COR-L47 (cell line): ENCODE results near the gene ENPP6.
"Not testable (repeated sequence)": the region's sequence is repeated elsewhere in the genome, so short reads cannot be mapped to it uniquely, and the experiment has no call there.

ENCODE experiments used
- DNase-seq: peaks from one replicate; lab custom pipeline; 2025; lab: John Stamatoyannopoulos, UW

Gene ENPP6

GRCh38 chr4:184235526-184235925, 17.9 kb upstream of the ENPP6 start:
- no peak for DNase-seq

- no peak for DNase-seq
These were observed 16.5 kb upstream of the ENPP6 start for GRCh38 chr4:184234155-184234554.

GRCh38 chr4:184232975-184233374, 15.3 kb upstream of the ENPP6 start:
- DNase-seq: no peak

- no peak for DNase-seq
These were observed 14.5 kb upstream of the ENPP6 start for GRCh38 chr4:184232202-184232601.

- no peak for DNase-seq
These were observed 13.9 kb upstream of the ENPP6 start for GRCh38 chr4:184231573-184231972.

GRCh38 chr4:184228056-184228705, 10.5 kb upstream of the ENPP6 start:
- no peak for DNase-seq

GRCh38 chr4:184216515-184216914, 1.2 kb downstream of the ENPP6 start:
- no peak for DNase-seq

GRCh38 chr4:184215709-184216328, 1.9 kb downstream of the ENPP6 start:
- no peak for DNase-seq

GRCh38 chr4:184214931-184215330, 2.7 kb downstream of the ENPP6 start:
- no peak for DNase-seq

GRCh38 chr4:184207734-184208607, 9.7 kb downstream of the ENPP6 start:
- not testable (repeated sequence) for DNase-seq

- DNase-seq: no peak
These were observed 12.4 kb downstream of the ENPP6 start for GRCh38 chr4:184205243-184205642.

GRCh38 chr4:184203300-184203699, 14.4 kb downstream of the ENPP6 start:
- no peak for DNase-seq

GRCh38 chr4:184201179-184201578, 16.5 kb downstream of the ENPP6 start:
- DNase-seq: peak; percentile 8

- peak; percentile 84 for DNase-seq
These were observed 17.4 kb downstream of the ENPP6 start for GRCh38 chr4:184200296-184200695.

GRCh38 chr4:184199780-184200179, 17.9 kb downstream of the ENPP6 start:
- no peak for DNase-seq

- DNase-seq: no peak
These were observed 19.5 kb downstream of the ENPP6 start for GRCh38 chr4:184198190-184198589.

- no peak for DNase-seq
These were observed 20.1 kb downstream of the ENPP6 start for GRCh38 chr4:184197536-184198082.

- DNase-seq: no peak
These were observed 20.8 kb downstream of the ENPP6 start for GRCh38 chr4:184196730-184197385.

- no peak for DNase-seq
These were observed 23.8 kb downstream of the ENPP6 start for GRCh38 chr4:184193556-184194525.

- DNase-seq: no peak
These were observed 24.7 kb downstream of the ENPP6 start for GRCh38 chr4:184192933-184193332.

- DNase-seq: no peak
These were observed 26.4 kb downstream of the ENPP6 start for GRCh38 chr4:184191267-184191666.
